HG02623 (cell line): ENCODE data around the gene PAAF1.

Source experiments
- ATAC-seq: cut with Tn5 transposase; IDR thresholded peaks from one replicate; pipeline ENCODE4 v1.9.1; 2021; ENCODE audit warnings: moderate library complexity; ENCODE audit not compliant: unreplicated experiment

The PAAF1 gene

GRCh38 chr11:73876424-73877310 lies at the start of gene PAAF1, which contains the start of gene COA4:
TSS of gene PAAF1 (plus strand) at chr11:73876999. CDS start at chr11:73877022, 23 bp downstream.
TSS of gene COA4 (minus strand) at chr11:73876846. CDS start at chr11:73873378, 3,468 bp downstream.
- peak; percentile 97 for ATAC-seq

- no peak for ATAC-seq
Observed at GRCh38 chr11:73830261-73830660, 46.5 kb upstream of the PAAF1 start.

DNA sequence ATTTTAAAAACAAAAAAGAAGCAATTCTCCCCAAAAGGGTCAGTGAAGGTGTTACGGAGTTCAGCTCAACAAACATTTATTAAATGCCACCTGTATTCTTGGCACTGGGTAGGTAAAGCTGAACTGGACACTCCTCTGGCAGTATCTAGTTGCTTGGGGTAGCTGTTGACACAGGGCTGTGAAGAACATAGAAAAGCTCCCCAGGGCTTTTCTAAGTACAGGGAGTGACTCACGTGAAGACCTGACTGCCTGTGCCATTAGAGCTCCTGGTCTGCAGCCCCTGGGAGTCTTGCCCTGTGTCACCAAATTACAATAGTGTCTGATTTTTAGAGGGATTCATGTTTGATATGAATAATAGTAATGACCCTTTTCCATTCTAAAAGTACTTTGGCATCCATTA lies 43.7 kb upstream of the PAAF1 start:
- no peak for ATAC-seq

GRCh38 chr11:73838443-73839122 lies 38.2 kb upstream of the PAAF1 start:
- no peak for ATAC-seq

GRCh38 chr11:73839123-73839457 lies 37.7 kb upstream of the PAAF1 start:
- ATAC-seq: no peak

GRCh38 chr11:73851046-73851764 lies 25.6 kb upstream of the PAAF1 start:
- no peak for ATAC-seq

- ATAC-seq: no peak
Observed at GRCh38 chr11:73852049-73852448, 24.8 kb upstream of the PAAF1 start.

DNA sequence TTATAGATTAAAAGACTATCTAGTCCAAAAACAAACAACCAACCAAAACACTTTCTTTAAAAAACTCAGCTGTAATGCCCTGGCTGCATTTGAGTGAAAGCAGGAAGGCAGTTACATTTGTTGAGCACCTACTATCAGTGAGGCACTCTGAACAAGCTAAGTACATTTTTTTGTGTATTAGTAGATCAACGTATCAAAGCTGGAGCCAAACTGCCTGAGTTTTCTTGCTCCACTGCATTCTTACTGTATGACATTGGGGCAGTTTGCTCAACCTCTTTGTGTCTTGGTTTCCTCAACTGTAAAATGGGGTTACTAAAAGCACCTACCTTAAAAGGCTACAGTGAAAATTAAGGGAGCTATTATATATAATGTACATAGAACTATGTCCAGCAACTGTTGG lies 22.1 kb upstream of the PAAF1 start:
- no peak for ATAC-seq

- no peak for ATAC-seq
Observed at GRCh38 chr11:73856031-73856567, 20.7 kb upstream of the PAAF1 start.

- ATAC-seq: no peak
Observed at GRCh38 chr11:73859671-73860070, 17.1 kb upstream of the PAAF1 start.

GRCh38 chr11:73860202-73860601 lies 16.6 kb upstream of the PAAF1 start:
- no peak for ATAC-seq

DNA sequence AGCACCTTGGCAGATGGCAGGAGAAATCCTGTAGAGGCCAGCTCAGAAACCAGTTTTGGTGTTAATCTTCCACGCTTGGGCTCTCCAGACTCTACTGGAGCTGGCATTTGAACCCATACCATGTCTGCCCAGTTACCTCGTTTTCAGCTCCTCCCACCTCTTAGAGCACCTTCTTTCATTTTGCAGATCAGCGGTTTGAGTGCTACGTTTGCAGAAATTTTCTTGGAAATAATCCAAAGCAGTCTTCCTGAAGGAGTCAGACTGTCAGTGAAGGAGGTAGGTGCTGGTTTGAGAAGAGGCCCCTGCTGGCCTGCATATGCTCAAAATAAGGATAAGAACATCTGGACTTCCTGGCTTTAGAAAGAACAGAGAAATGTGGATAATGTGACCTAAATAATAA lies 13.8 kb upstream of the PAAF1 start:
- no peak for ATAC-seq

DNA sequence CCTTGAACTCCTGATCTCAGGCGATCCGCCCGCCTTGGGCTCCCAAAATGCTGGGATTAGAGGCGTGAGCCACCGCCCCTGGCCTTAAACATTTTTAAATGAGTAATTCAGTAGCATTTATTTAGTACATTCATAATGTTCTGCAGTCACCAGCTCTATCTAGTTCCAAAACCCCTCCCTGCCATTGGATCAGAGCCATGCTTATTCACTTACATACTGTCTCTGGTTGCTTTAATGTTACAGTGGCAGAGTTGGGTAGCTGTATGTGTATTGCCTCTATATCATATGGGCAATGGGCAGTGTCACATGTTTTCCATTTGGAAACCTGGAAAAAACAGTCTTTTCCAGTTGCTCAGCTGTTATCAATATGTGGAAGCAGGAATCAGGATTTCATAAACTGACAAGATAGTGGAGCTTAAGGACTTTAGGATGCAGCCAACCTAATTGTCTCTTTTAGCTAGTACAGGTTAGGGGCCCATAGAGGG lies 10.7 kb upstream of the PAAF1 start:
- ATAC-seq: no peak

DNA sequence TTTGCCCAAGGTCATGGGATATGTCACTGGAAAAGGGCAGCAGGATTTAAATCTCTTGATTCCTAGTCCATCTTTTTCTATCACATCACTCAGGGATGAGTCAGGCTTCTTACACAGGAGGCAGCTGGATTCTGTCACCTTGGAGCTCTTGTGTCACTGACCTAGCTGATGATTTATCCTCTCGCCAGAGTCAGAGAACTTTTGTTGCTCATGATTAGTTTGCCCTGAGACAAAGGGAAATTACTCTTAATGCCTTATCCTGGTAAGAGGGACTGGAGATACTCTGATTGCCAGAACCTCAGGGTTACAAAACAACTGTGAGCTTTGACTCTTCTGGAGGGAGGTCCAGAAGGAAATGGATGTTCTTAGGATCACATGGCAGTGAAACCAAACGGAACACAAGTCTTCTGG lies 10.2 kb upstream of the PAAF1 start:
- ATAC-seq: no peak

DNA sequence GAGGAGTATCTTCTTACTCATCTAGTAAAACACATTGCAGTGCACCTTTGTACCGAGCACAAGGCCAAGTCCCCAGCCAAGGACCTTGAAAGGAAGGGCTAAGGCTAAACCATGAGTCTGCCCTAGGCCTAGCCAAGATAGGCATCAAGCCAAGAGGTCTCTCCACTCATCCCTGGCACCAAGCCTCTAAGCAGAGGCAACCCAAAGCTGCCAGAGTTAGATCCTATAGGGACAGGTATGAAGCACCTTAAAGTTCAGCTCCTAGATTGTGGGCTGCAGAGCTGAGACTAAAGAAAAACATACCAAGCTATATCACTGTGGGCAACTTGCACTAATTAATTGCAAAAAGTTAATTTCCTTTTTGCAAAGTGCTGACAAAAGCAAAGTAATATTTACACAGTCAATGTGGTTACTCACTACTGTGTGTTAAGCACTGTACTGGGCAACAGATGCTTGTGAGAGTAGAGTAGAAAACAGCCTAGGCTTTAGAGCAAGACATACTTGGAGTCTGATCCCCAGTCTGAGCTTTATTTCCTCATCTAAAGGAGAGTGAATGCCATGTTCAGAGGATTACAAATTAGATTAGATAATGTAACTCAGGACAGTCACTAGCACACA lies 7.4 kb upstream of the PAAF1 start:
- ATAC-seq: no peak

DNA sequence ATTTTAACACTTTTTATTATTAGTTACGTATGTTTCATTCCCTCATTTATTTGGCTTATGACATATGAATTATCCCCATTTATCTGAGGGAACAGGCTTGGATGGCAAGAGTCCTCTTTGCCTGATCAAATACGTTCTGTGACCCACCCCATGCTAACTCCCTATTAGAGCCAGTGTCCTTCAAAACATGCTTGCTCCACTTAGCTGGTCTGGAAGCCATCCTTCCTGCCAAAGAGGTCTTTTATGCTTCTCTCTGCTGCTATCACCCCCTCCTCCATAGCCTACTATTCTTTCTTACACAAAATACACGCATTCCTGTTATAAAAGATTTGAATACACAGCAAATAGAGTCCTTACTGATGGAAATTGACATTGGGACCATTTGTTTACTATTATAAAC lies 6.5 kb upstream of the PAAF1 start:
- no peak for ATAC-seq

GRCh38 chr11:73872749-73873357 lies 3.9 kb upstream of the PAAF1 start:
- ATAC-seq: no peak

DNA sequence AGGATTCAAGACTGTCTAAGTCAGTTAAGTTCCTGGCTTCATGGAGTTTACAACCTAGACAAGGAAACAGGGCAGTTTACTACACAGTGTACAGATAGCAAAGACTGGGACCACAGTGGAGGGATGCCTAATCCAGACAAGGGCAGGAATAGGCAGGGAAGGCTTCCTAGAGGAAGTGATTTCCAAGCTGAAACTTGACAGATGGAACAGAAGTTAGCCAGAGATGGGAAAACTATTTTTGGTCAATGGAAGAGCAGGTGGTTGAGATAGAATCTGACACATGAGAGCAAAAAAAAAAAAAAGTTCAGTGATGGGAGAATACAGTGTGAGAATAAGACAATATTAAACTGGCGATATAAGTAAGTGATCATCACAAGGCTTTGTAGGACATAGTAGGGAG lies 1.4 kb upstream of the PAAF1 start:
- ATAC-seq: no peak

- no peak for ATAC-seq
Observed at GRCh38 chr11:73875840-73876239, 959 bp upstream of the PAAF1 start.

- ATAC-seq: no peak
Observed at GRCh38 chr11:73878771-73879170, 2.0 kb downstream of the PAAF1 start.
